Measurements from ENCODE around the gene PER2.

Gene PER2

GRCh38 chr2:238263204-238264071 is 25.0 kb downstream of the PER2 start:
- DNase-seq, result peak; percentile 66

GRCh38 chr2:238262496-238263122 is 25.8 kb downstream of the PER2 start:
- no peak for DNase-seq

- no peak for DNase-seq
These were observed 26.6 kb downstream of the PER2 start for GRCh38 chr2:238261718-238262375.

- DNase-seq, result no peak
These were observed 27.5 kb downstream of the PER2 start for GRCh38 chr2:238260883-238261282.

GRCh38 chr2:238259061-238260020 is 29.1 kb downstream of the PER2 start:
- no peak for DNase-seq

- DNase-seq, result no peak
These were observed 30.4 kb downstream of the PER2 start for GRCh38 chr2:238257786-238258700.

GRCh38 chr2:238256594-238257104 is 31.8 kb downstream of the PER2 start:
- peak; percentile 92 for DNase-seq

GRCh38 chr2:238256111-238256510 is 32.3 kb downstream of the PER2 start:
- no peak for DNase-seq

- DNase-seq, result no peak
These were observed 32.8 kb downstream of the PER2 start for GRCh38 chr2:238255636-238256035.

- no peak for DNase-seq
These were observed 33.3 kb downstream of the PER2 start for GRCh38 chr2:238255151-238255551.

GRCh38 chr2:238254095-238254723 is 34.2 kb downstream of the PER2 start:
- no peak for DNase-seq

GRCh38 chr2:238252766-238253630 is 35.4 kb downstream of the PER2 start:
- DNase-seq, result no peak

- DNase-seq, result no peak
These were observed 36.4 kb downstream of the PER2 start for GRCh38 chr2:238251986-238252385.

- DNase-seq, result no peak
These were observed 37.1 kb downstream of the PER2 start for GRCh38 chr2:238251331-238251730.

- DNase-seq, result no peak
These were observed 37.5 kb downstream of the PER2 start for GRCh38 chr2:238250896-238251295.

GRCh38 chr2:238247841-238248453 is 40.5 kb downstream of the PER2 start:
- DNase-seq, result no peak

GRCh38 chr2:238247002-238247822 is 41.2 kb downstream of the PER2 start:
- DNase-seq, result no peak

- DNase-seq, result no peak
These were observed 44.3 kb downstream of the PER2 start for GRCh38 chr2:238244151-238244550.
